ENCODE measurements around the gene MAMDC4.

Gene MAMDC4

DNA sequence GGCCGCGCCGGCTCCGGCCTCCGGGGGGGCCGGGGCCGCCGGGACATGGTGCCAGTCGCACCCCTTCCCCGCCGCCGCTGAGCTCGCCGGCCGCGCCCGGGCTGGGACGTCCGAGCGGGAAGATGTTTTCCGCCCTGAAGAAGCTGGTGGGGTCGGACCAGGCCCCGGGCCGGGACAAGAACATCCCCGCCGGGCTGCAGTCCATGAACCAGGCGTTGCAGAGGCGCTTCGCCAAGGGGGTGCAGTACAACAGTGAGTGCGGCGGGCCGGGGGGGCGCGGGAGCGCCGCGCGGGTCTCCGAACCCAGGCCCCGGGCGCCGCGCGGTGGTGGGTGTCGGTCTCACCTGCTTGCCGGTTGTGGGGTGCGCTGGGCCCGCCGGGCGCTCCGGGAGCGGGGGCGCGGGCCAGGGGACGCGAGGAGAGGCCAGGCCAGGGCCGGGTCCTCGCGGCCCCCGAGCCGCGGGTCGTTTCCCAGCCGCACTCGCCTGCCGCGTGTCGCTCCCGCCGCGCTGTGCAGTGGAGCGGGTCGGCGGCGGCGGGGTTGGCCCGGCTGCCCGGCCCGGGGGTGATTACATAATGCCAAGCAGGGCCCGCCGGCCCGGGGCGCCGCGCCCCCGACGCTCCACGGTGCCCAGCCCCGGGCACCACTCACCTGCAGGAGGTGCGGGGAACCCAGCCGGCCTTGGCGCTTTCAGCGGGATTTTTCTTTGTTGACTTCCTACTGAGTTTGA is 43.9 kb upstream of the MAMDC4 start:
- Histone ChIP-seq H4K91ac (ENCODE audit: low read depth, low read length) (peak overlapping the region; percentile 88), H3K14ac (ENCODE audit: low read length) (peak overlapping the region; percentile 78), H3K4ac (ENCODE audit: low read depth, low read length) (peak overlapping the region; percentile 84), H2BK120ac (ENCODE audit: insufficient read depth, low read length, poor library complexity) (peak overlapping the region; percentile 80), H2BK12ac (ENCODE audit: low read length) (peak overlapping the region; percentile 18), H3K9me3 (ENCODE audit: insufficient read depth, low read depth, low read length) (no peaks in the 10 kb centered on the region), H3K79me1 (ENCODE audit: low read length) (peaks cover 17% of the 10 kb centered on the region), H2BK5ac (ENCODE audit: low read depth, low read length, poor library complexity) (peak overlapping the region; percentile 76), H2AFZ (ENCODE audit: insufficient read depth, low read length, poor library complexity) (peak overlapping the region; percentile 75), H3K23ac (ENCODE audit: low read length) (no peak overlapping the region), H3K9ac (ENCODE audit: low read length) (peak overlapping the region; percentile 88), H3K36me3 (ENCODE audit: control insufficient read depth in 1 of 2, insufficient read depth in 2 of 2, low read length in 2 of 2) (peaks cover 21 to 31% of the 10 kb centered on the region in 2 experiments), H3K4me1 (ENCODE audit: control insufficient read depth in 1 of 2, insufficient read depth in 2 of 2, low read length in 2 of 2) (peaks cover 9 to 17% of the 10 kb centered on the region in 2 experiments), H3K27me3 (ENCODE audit: insufficient read depth, low read length) (no peaks in the 10 kb centered on the region), H3K79me2 (ENCODE audit: control insufficient read depth, insufficient read depth, low read length, poor library complexity) (peaks cover 17% of the 10 kb centered on the region), H4K12ac (ENCODE audit: low read depth, low read length) (peak overlapping the region; percentile 70), H3K18ac (ENCODE audit: low read length) (peak overlapping the region; percentile 82), H3K27ac (ENCODE audit: low read depth, low read length) (peak overlapping the region; percentile 75), H4K8ac (ENCODE audit: low read depth, low read length) (peak overlapping the region; percentile 85), H2AK5ac (ENCODE audit: low read length) (peak overlapping the region; percentile 31), H3K4me3 (ENCODE audit: low read depth, low read length) (peak overlapping the region; percentile 90), H3K4me2 (ENCODE audit: low read length) (peak overlapping the region; percentile 87)
- WGBS (ENCODE audit: extremely low coverage, insufficient coverage, insufficient read length): no CpG with 5 or more reads among the region's 93 CpGs
- peak in 1 of 2 donors; percentile 34 for DNase-seq

DNA sequence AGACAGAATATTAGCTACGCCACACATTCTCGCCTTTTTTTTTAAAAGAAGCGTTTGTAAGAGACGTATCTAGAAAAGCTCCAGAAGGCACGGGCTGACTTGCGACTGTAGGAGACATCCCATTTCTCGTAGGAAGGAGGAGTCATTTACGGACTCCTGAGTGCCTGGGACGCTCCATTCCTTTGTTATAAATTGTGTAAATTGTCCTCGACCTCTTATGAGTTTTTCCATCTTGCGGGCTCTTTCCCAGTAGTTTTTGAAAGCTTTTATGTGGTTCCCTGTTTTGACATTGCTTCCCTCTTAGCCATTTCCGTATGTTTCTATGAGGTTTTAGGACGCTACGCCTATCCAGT is 43.4 kb upstream of the MAMDC4 start:
- Histone ChIP-seq H4K8ac (ENCODE audit: low read depth, low read length) (no peak overlapping the region), H2BK5ac (ENCODE audit: low read depth, low read length, poor library complexity) (peak overlapping the region; percentile 17)
- no CpG with 5 or more reads among the region's 14 CpGs for WGBS (ENCODE audit: extremely low coverage, insufficient coverage, insufficient read length)

DNA sequence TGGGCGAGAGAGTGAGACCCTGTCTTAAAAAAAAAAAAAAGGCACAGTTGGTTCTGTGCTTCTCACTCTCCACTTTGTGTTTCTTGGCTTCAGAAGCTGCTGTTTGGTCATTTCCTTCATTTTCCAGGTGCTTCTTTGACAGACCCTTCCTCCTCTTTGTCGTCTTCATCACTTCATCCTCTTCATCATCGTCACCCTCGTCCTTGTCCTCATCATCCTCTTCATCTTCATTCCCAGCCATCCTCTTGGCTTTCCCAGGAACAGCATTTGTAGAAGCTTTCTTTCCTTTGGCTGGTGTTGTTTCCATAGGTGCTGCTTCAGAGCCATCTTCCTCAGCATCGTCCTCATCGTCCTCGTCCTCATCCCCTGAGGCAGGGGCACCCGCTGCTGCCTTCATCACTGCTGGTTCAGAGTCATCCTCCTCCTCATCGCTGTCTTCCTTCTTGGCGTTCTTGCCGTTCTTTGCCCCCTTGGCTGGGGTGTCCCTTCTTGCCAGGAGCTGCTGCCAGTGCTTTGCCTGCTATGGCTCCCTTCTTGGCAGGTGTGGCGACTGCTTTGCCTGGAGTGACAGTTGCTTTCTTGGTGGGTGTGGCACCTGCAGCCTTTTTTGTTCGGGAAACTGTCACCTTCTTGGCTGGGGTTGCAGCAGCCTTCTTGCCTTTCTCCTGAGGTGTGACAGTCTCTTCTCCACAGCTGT is 37.3 kb upstream of the MAMDC4 start:
- Histone ChIP-seq H4K91ac (ENCODE audit: low read depth, low read length) (no peak overlapping the region), H3K14ac (ENCODE audit: low read length) (no peak overlapping the region), H3K9me3 (ENCODE audit: insufficient read depth, low read depth, low read length) (no peaks in the 10 kb centered on the region), H3K36me3 (ENCODE audit: control insufficient read depth in 1 of 2, insufficient read depth in 2 of 2, low read length in 2 of 2) (peaks cover 25 to 30% of the 10 kb centered on the region in 2 experiments), H3K9ac (ENCODE audit: low read length) (no peak overlapping the region), H3K27ac (ENCODE audit: low read depth, low read length) (no peak overlapping the region), H2BK120ac (ENCODE audit: insufficient read depth, low read length, poor library complexity) (no peak overlapping the region), H3K4me1 (ENCODE audit: control insufficient read depth in 1 of 2, insufficient read depth in 2 of 2, low read length in 2 of 2) (peaks cover 0 to 2% of the 10 kb centered on the region in 2 experiments), H3K4ac (ENCODE audit: low read depth, low read length) (peak overlapping the region; percentile 1), H2AK5ac (ENCODE audit: low read length) (no peak overlapping the region), H4K12ac (ENCODE audit: low read depth, low read length) (no peak overlapping the region), H4K8ac (ENCODE audit: low read depth, low read length) (no peak overlapping the region), H2BK12ac (ENCODE audit: low read length) (no peak overlapping the region), H3K79me2 (ENCODE audit: control insufficient read depth, insufficient read depth, low read length, poor library complexity) (peaks cover 1% of the 10 kb centered on the region), H3K23ac (ENCODE audit: low read length) (no peak overlapping the region), H3K4me3 (ENCODE audit: low read depth, low read length) (no peak overlapping the region), H3K79me1 (ENCODE audit: low read length) (no peaks in the 10 kb centered on the region), H2AFZ (ENCODE audit: insufficient read depth, low read length, poor library complexity) (no peak overlapping the region), H3K4me2 (ENCODE audit: low read length) (no peak overlapping the region), H2BK5ac (ENCODE audit: low read depth, low read length, poor library complexity) (no peak overlapping the region), H3K27me3 (ENCODE audit: insufficient read depth, low read length) (no peaks in the 10 kb centered on the region), H3K18ac (ENCODE audit: low read length) (no peak overlapping the region)
- no peak for DNase-seq
- WGBS (ENCODE audit: extremely low coverage, insufficient coverage, insufficient read length): 100% methylated on average over 3 of the region's 13 CpGs

More for the DNA sequence above, 43.4 kb upstream of the MAMDC4 start:
- no peak overlapping the region for H2AK5ac ChIP-seq (ENCODE audit: low read length)
- H3K27me3 ChIP-seq (ENCODE audit: insufficient read depth, low read length): no peaks in the 10 kb centered on the region
- H3K79me2 ChIP-seq (ENCODE audit: control insufficient read depth, insufficient read depth, low read length, poor library complexity): peaks cover 17% of the 10 kb centered on the region
- no peak overlapping the region for H4K12ac ChIP-seq (ENCODE audit: low read depth, low read length)
- H2BK12ac ChIP-seq (ENCODE audit: low read length): no peak overlapping the region
- peaks cover 21 to 26% of the 10 kb centered on the region in 2 experiments for H3K36me3 ChIP-seq (ENCODE audit: control insufficient read depth in 1 of 2, insufficient read depth in 2 of 2, low read length in 2 of 2)
- peak overlapping the region; percentile 90 for H3K4me3 ChIP-seq (ENCODE audit: low read depth, low read length)
- H3K9ac ChIP-seq (ENCODE audit: low read length): peak overlapping the region; percentile 88
- peaks cover 9 to 17% of the 10 kb centered on the region in 2 experiments for H3K4me1 ChIP-seq (ENCODE audit: control insufficient read depth in 1 of 2, insufficient read depth in 2 of 2, low read length in 2 of 2)
- no peaks in the 10 kb centered on the region for H3K9me3 ChIP-seq (ENCODE audit: insufficient read depth, low read depth, low read length)
- H3K4ac ChIP-seq (ENCODE audit: low read depth, low read length): peak overlapping the region; percentile 84
- H3K79me1 ChIP-seq (ENCODE audit: low read length): peaks cover 17% of the 10 kb centered on the region
- peak overlapping the region; percentile 88 for H4K91ac ChIP-seq (ENCODE audit: low read depth, low read length)
- no peak overlapping the region for H3K14ac ChIP-seq (ENCODE audit: low read length)
- peak in 1 of 2 donors; percentile 61 for DNase-seq
- no peak overlapping the region for H2BK120ac ChIP-seq (ENCODE audit: insufficient read depth, low read length, poor library complexity)
- peak overlapping the region; percentile 87 for H3K4me2 ChIP-seq (ENCODE audit: low read length)
- no peak overlapping the region for H3K27ac ChIP-seq (ENCODE audit: low read depth, low read length)
- H2AFZ ChIP-seq (ENCODE audit: insufficient read depth, low read length, poor library complexity): no peak overlapping the region
- H3K23ac ChIP-seq (ENCODE audit: low read length): no peak overlapping the region
- no peak overlapping the region for H3K18ac ChIP-seq (ENCODE audit: low read length)

DNA sequence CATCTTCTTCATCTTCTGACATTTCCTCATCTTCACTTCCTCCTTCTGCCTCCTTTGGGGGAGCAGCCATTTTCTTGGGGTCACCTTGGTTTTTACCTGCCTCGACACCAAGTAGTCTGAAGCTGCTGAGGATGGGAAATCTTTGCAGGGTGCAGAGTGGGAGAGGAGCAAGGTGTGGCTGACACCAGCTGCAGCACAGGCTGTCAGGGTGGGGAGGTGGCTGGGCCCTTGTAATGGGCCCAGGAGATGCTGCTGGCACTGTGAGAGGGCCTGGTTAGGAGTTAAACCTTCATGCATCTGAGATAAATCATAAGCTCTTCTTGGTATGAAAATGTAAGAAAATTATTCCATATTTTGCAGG is 36.7 kb upstream of the MAMDC4 start:
- Histone ChIP-seq H3K4me2 (ENCODE audit: low read length) (no peak overlapping the region), H4K12ac (ENCODE audit: low read depth, low read length) (no peak overlapping the region), H3K27me3 (ENCODE audit: insufficient read depth, low read length) (no peaks in the 10 kb centered on the region), H3K79me1 (ENCODE audit: low read length) (no peaks in the 10 kb centered on the region), H3K9ac (ENCODE audit: low read length) (no peak overlapping the region), H3K79me2 (ENCODE audit: control insufficient read depth, insufficient read depth, low read length, poor library complexity) (no peaks in the 10 kb centered on the region), H2AFZ (ENCODE audit: insufficient read depth, low read length, poor library complexity) (no peak overlapping the region), H3K23ac (ENCODE audit: low read length) (no peak overlapping the region), H3K4ac (ENCODE audit: low read depth, low read length) (peak overlapping the region; percentile 1), H2BK12ac (ENCODE audit: low read length) (no peak overlapping the region), H3K4me3 (ENCODE audit: low read depth, low read length) (no peak overlapping the region), H2BK5ac (ENCODE audit: low read depth, low read length, poor library complexity) (no peak overlapping the region), H3K18ac (ENCODE audit: low read length) (no peak overlapping the region), H3K14ac (ENCODE audit: low read length) (no peak overlapping the region), H3K9me3 (ENCODE audit: insufficient read depth, low read depth, low read length) (no peaks in the 10 kb centered on the region), H3K27ac (ENCODE audit: low read depth, low read length) (no peak overlapping the region), H3K4me1 (ENCODE audit: control insufficient read depth in 1 of 2, insufficient read depth in 2 of 2, low read length in 2 of 2) (no peaks in the 10 kb centered on the region), H2AK5ac (ENCODE audit: low read length) (no peak overlapping the region), H4K8ac (ENCODE audit: low read depth, low read length) (no peak overlapping the region), H2BK120ac (ENCODE audit: insufficient read depth, low read length, poor library complexity) (no peak overlapping the region), H3K36me3 (ENCODE audit: control insufficient read depth in 1 of 2, insufficient read depth in 2 of 2, low read length in 2 of 2) (peaks cover 23 to 28% of the 10 kb centered on the region in 2 experiments), H4K91ac (ENCODE audit: low read depth, low read length) (no peak overlapping the region)
- DNase-seq: no peak
- no CpG with 5 or more reads among the region's 1 CpG for WGBS (ENCODE audit: extremely low coverage, insufficient coverage, insufficient read length)

All from trophoblast cell (in vitro differentiated cells and primary cell).